Activated gamma-delta T cell treated with Interleukin-2 at 50 U/mL for 16 hours (primary cell): ENCODE data around the gene OTOG.

Experiments used
- DNase-seq: peaks from one replicate; pipeline ENCODE4 v3.0.0-alpha.2; 2020

Gene OTOG

DNA sequence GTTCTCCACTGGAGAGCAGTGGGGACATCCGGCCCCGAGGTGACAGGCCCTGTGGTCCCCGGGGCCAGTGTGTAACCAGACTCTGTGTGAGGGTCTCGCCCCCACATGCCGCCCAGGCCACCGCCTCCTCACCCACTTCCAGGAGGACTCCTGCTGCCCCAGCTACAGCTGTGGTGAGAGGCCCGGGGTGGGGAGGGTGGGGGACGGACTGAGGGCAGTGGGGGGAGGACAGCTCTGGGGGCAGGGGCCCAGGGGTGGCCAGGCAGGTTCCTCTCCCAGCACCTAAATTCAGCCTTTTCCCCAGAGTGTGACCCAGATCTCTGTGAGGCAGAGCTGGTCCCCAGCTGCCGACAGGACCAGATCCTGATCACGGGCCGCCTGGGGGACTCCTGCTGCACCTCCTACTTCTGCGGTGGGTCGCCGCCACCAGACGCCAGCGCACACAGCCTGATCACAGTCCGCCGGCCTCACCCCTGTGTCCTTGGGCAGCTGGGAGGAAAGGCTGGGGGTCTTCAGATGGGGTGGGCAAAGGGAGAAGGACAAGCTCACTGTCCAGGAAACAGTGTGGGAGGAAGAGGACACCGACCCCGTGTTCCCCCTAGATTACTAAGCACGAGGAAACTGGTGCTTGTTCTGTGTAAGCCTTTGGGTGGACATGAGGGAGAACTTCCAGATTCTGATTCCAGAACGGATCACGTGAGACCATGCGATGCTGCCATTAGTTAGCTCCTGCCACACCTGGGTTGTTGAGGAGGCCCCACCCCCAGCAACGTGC lies 87.9 kb downstream of the OTOG start:
- DNase-seq, result no peak

DNA sequence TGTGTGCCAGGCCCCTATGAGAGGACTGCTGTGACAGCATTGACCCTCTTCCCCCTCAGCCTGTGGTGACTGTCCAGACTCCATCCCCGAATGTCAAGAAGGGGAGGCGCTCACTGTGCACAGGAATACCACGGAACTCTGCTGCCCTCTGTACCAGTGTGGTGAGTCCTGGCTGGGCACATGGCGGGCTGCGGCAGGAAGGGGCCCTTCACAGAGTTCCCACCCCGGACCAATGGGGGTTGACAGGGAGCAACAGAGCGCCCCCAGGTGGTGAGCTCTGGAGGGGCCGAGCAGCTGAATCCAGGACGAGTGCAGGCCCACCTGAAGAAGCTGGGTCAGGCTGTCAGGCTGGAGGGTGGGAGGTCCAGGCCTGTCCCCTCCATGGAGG lies 88.5 kb downstream of the OTOG start:
- DNase-seq, result no peak

DNA sequence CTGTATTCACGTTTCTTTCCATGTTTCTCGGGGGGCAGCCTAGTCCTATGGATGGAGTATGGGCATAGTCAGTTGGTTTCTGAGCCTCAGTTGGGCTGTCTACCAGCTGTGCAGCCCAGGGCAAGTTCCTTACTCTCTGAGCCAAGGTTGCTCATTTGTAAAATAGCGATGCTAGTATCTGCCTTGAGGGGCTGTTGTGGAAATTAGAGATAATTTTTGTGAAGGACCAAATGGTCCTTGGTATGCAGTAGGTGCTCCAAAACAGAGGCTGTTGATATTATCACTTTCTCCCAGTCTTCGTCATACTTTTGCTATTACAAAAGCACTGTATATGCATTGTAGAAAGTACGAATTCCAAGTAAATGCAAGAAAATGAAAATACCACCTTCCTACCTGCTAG lies 89.7 kb downstream of the OTOG start:
- no peak for DNase-seq

DNA sequence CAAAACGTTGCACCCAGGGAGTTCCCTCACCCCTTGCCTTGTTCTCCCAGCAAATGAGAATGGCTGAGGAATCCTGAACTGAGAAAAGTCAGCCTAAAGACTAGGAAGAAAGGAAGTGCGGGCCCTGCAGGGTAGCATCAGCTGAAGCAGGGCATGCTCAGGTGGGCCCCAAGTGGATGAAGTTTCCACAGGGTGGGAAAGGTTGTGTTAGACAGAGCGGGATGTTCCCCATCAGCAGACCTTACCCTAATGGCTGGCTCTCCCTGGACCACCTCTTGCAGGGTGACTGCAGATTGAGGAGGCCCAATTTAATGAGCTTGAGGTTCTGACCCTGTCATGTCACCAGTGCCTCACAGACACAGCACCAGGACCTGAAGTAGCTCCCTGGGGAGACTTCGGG lies 90.8 kb downstream of the OTOG start:
- DNase-seq, result no peak

DNA sequence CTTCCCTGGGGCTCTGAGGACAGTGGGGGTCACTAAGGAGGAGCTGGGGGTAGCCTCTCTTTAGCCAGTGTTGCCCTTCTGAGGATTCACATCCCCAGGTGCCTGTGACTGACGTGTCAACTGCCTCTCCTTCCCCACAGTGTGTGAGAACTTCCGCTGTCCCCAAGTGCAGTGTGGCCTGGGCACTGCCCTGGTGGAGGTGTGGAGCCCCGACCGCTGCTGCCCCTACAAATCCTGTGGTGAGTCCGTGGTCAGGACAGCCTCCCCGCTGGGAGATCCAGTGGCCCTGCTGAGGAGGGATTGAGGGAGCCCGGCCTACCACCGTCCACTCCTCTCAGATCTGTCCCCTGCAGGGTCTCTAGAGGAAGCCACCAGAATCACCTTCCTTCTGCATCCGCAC lies 91.3 kb downstream of the OTOG start:
- DNase-seq, result no peak

DNA sequence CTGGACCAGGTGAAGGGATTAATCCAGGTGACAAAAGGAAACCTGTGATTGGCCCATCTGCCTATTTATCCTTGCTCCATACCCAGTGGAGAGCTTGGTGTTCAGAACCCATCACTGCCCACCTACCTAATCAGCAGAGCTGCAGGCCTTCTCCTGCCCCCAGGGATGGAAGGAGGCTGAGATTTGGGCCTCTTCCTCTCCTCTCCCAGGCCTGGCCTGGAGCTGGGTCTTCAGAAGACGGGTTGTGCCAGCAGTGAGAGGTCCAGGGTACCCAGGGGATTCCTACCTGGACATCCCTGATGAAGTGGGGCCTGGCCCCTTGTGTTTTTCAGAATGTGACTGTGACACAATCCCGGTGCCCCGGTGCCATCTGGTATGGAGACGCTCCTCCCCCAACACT lies 92.0 kb downstream of the OTOG start:
- no peak for DNase-seq

DNA sequence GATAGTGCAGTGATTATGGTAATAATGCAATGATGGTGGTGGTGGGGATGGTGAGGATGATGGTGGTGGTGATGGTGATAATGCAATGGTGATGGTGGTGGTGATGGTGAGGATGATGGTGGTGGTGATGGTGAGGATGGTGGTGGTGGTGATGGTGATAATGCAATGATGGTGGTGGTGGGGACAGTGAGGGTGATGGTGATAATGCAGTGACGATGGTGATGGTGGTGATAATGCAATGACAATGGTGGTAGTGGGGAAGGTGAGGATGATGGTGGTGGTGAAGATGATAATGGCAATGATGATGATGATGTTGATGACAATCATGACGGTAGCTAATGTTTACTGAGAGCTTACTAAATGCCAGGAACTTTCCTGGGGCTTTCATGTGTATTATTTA lies 92.7 kb downstream of the OTOG start:
- no peak for DNase-seq

DNA sequence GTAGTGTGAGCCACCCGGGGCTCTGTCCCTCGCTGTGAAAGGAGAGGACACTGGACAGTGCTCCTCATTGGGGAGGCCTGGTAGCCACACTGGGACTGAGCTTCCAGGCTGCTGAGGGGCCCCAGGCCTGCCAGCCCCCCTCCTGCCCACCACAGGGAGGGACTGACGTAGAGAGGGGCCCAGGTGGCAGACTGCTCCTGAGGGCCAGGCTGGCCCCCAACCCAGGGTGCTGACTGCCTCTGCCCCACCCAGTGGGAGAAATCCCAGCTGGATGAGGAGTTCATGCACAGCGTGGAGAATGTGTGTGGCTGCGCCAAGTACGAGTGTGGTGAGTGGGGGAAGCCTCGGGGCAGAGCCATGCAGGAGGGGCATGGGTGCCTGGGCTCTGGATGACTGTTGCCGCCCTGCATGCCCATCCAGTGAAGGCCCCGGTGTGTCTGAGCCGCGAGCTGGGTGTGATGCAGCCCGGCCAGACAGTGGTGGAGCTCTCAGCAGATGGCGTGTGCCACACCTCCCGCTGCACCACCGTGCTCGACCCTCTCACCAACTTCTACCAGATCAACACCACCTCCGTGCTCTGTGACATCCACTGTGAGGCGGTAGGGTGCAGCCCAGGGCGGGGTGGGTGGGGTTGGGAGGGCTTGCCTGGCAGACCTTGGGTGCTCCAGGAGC lies 93.6 kb downstream of the OTOG start:
- no peak for DNase-seq

DNA sequence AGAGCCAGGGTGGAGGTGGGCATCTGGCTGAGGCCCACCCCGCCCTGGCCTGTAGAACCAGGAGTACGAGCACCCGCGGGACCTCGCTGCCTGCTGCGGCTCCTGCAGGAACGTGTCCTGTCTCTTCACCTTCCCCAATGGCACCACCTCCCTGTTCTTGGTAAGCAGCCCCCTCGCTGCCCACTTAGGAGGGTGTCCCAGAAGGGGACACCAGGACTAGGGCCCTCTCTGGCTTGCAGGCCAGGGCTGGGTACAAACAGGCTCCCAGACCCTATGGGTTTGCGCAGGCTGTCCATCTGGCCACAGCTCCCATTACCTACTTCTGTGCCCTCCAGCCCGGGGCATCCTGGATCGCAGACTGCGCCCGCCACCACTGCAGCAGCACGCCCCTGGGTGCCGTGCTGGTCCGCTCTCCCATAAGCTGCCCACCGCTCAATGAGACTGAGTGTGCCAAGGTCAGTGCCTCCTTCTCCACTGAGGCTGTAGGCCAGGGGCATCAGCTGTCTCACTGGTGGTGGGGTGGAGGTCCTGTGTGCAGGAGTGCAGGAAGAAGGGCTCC lies 94.8 kb downstream of the OTOG start:
- no peak for DNase-seq

DNA sequence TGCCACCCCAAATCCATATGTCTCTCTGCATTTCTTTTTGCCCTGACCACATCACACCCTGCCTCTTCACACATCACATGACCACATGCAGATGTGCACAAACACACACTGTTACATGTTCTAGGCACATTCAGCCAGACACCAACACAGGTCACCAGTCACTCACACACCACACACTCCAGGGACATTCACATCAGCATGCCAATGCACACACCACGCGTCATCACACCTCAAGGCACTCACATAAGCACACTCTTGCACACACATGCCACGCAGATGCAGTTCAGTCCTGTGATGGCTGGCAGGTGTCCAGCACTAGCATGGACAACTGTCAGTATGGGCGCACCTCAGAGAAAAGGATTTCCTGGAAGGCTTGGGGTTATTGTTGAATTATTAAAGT lies 95.3 kb downstream of the OTOG start:
- DNase-seq, result no peak

DNA sequence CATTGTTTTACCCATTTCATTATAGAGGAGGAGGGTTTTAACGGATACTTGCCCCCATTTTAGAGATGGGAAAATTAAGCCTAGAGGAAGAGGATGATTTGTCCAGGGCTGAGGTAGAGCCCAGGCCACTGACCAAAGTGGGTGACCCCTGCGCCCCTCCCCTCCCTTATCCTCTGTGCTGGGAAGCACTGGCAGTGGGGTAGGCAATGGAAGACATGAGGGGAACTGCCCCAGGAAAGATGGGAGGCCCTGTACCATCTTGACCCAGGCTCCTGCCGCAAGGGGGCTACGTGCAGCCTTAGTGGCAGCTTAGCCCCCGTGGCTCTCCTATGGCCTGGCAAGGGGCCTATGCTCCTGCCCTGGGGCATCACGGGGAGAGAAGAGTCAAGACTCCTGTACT lies 95.9 kb downstream of the OTOG start:
- no peak for DNase-seq

DNA sequence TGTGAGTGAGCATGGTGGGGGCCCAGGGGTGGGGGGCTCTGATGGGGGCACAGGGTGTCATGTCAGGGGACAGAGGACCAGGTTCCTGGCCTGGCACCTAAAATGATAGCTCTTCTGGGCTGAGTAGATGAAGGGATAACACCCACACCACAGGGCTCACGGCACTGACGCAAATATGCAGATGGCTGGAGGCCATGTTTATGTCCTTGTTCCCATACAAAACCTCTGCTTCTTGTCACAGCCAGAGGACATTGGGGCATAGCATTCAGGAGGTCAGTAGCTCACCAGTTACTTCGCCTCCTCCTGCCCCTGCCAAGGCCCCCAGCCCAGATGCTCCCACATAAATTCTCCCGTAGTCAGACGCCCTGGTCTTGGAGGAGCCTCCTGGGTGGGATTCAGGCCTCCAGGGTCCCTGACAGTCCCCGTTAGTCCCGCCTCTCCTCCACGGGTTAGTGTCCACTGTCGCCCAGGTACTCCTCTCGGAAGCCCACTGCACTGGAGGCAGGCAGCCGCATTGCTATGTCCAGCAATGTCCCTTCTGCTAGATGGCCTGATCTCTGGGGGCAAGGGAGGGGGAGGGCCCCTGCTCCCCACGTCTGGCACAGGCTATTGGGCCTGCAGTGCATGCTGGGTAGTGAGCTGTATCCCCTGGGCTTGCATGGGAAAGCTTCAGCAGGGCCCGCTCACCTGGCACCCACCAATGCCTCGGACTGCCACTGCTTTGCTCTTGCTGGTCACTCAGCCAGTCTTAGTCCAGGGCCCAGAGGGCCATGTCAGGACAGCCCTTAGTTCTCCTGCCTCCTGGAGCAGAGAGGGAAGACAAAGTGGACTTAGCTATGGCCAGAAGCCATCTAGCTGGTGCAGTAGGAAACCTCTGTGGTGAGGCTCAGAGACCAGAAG lies 96.7 kb downstream of the OTOG start:
- no peak for DNase-seq

DNA sequence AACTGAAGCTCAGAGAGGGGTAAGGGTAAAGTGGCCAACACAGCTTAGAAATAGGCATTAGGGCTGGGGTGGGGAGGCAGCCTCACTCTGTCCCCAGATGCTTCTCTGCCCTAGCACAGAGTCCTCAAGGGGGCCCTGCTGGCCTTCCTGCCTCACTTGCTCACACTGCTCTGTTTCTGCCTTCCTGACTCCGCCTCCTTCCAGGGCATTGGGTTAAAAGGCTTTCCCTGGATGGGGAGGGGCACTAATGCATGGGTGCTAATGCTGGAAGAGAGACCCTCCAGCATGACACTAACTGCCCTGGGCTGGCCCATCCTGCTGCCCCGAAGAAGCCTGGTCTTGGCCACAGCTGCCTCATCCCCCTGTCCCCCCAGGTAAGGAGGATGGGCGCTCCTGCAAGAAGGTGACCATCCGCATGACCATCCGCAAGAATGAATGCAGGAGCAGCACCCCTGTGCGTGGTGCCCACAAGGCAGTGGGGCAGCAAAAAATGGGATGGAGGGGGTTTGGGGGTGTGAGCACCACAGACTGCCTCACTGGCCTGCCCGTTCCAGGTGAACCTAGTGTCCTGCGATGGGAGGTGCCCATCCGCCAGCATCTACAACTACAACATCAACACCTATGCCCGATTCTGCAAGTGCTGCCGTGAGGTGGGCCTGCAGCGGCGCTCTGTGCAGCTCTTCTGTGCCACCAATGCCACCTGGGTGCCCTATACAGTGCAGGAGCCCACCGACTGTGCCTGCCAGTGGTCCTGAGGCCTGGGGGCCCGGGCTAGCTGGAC lies 98.3 kb downstream of the OTOG start:
- DNase-seq, result no peak

DNA sequence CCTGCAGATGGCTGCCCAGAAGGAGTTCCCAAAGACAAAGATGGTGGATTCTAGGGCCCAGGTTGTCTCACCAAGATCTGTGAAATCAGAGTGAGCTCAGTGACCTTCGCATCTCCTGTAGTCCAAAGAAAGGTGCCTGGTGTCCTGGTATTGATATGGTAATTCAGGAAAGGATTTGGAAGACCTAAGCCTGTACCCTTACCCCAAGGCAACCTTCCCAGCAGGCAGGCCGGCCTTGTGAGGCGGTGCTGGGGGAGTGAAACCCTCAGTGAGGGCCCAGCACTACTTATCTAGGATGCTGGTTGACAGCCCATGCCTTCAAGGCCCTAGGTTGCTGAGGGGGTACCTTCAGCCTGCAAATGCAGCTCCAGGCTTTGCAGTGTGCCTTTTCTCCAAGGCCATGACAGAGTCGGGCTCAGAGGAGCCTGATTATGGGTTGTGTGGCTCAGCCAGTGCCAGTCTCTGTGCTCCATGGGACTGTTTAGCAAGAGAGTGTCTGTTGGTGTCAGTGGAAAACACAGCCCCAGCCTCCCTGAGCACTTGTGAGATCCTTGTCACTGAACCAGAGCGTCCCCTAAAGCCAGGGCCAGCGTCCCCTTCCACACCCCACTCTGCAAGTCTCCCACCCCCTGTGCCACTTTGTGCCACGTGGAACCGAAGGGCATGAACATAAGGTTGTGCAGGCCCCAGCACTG lies 99.5 kb downstream of the OTOG start:
- DNase-seq, result no peak

DNA sequence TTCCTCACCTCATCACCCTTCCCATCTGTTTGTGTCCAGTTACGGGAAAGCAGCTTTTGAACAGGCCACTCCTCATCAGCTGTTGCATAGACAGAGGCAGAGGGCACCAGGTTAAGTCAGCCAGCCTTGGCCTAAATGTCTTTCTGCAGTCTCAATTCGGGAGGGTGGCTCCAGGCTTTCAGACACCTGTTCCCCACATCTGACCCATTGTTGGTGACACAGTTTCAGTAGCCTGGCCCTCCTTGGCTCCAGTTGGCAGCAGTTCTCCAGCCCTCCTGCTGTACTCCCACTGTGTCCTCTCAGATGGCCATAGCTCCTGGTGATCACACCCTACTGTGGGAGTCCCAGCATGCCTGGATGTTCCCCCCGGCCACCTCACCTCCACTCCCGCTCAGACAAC lies 101.5 kb downstream of the OTOG start:
- no peak for DNase-seq

DNA sequence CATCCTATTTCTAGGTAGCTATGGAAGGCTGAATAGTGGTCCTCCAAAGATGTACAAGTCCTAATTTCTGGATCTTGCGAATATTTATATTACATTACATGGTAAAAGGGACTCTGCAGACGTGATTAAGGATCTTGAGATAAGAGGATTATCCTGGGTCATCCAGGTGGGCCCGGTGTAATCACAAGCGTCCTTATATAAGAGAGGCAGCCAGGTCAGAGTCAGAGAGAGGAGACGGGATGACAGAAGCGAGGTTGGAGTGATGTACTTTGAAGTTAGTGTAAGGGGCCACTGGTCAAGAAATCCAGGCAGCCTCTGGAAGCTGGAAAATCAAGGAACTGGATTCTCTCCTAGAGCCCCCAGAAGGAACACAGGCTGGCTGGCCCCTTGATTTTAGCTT lies 102.2 kb downstream of the OTOG start:
- DNase-seq, result no peak

DNA sequence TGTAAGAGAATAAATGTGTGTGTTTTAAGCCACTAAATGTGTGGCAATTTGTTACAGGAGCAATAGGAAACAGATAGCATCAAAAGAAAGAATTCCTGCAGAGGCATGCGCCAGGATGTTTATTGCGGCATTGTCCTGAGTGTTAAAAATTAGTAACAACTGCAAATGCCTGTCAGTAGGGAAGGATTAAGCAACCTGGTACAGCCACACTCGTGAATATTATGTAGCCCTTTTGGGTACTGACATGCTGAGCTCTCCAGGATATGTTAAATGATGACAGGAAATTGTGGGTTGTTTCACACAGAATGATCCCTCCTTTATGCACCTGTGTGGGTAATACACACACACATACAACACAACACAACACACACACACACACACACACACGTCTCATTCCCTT lies 102.6 kb downstream of the OTOG start:
- no peak for DNase-seq

DNA sequence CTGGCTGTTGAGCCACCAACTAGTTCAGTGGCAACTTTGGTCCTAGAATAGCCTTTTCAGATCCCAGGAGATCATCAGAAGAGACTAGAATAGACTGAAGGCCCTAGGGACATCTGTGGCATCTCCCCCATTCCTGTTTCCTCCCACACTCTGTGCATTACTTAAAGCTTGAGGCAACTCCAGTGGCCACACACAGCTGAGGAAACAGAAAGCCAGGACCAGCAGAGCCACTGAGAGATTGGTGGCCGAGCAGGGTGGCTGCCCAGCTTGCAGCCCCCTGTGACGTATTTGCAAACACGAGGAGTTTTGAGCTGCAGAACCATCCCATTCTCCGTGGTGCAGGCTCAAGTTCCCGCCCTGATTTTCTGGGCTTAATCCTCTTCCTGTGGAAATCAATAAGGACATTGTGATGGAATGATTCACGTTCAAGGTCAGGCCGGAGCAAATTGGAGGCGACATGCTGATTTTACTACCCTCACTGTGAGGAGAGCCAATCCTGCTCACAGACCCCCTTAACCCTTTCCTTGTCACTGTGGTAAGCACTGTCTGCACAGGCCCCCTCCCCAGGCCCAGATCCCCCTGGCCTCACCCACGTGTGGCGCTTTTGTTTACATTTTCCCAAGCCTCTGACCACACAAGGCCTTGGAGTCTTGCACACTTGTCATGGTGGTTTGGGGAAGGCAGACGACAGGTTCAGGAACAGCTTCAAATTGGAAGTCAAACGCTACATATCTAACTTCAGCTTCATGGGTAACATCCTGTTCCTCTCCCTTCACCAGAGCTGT lies 103.3 kb downstream of the OTOG start:
- no peak for DNase-seq

DNA sequence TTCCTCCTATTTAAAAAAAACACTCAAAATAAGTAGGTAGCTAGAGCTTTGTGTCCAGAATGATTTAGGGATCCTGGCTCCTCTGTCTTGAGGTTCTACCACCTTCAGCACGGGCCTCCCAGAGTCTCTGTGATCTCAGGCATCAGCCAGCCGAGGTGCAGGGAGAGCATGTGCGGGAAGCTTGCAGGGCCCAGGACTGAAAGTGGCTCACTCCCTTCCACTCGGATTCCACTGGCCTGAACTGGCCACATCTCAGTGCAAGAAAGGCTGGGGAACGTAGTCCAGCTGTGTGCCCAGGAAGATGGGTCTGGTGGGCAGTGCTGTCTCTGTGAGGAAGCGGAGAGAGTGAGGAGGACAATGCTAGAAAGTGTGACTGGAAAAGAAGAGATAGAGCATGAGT lies 104.0 kb downstream of the OTOG start:
- DNase-seq, result no peak

DNA sequence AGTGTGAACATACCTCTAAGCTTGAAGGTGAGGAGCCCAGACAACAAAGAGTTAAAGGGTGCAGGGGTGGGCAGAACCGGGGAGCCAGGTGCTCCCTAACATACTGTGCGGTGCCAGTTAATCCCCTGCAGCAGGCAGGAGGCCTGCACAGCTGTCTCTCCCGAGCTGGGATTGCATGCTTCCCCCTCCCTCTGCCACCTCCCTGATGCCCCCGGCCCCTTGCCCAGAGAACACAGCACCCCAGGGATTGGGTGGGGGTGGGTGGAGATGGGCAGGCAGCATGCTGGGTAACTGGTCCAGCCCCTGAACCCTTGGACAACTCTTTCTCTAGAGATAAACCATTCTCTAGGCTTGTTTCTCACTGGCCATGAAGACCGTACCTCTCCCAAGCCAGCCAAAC lies 104.6 kb downstream of the OTOG start:
- no peak for DNase-seq

DNA sequence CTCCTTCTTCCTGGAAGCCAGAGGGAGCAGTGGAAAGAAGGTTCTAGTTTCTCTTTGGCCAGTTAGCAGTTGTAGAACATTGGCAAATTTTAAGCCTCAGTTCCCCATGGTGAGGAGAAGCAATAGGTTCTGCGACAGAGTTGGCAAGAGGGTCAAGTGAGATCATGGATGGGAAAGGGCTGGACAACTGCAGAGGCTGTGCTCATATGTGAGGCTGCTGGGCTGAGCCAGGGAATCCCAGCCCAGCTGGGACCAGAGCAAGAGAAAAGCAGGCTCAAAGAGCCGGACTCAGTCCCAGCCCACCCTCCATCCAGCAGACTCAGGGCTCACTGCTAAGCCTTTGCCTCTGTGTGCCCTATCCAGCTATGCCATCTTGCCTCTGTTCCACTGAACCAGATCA lies 105.5 kb downstream of the OTOG start:
- DNase-seq, result no peak
